Measurements from ENCODE around the gene DTNBP1. TPM values are rescaled to one million over a fixed set of nuclear protein-coding genes. Genes with fewer than 3 reads are reported as not detected.
"Not testable (repeated sequence)": the region's sequence is repeated elsewhere in the genome, so short reads cannot be mapped to it uniquely, and the experiment has no call there.

The DTNBP1 gene
- total and polyA plus RNA-seq, 4 donors, result 3.1 to 6.0 (median 4.3) TPM

- no peak for TF ChIP-seq ZBTB33 (IDR thresholded peaks at IDR 0.05)
- TF ChIP-seq GABPA (IDR thresholded peaks at IDR 0.05 in 1 of 2, conservative IDR thresholded peaks at IDR 0.05 in 1 of 2), result no peak
- no peak for TF ChIP-seq HNF4A (conservative IDR thresholded peaks at IDR 0.05)
- no peak for TF ChIP-seq FOXA2 (IDR thresholded peaks at IDR 0.05)
- no peak for TF ChIP-seq MAX (IDR thresholded peaks at IDR 0.05)
Observed at GRCh38 chr6:15672291-15672690, 9.5 kb upstream of the DTNBP1 start.

GRCh38 chr6:15668918-15669317, 6.1 kb upstream of the DTNBP1 start:
- no peak overlapping the region for H3K9ac ChIP-seq (ENCODE audit: low read depth in 1 of 2, low read length in 2 of 2)
- 53% methylated on average over 2 of the region's 2 CpGs for WGBS
- peaks cover 0 to 3% (median 0%) of the 10 kb centered on the region in 4 donors for H3K27me3 ChIP-seq (ENCODE audit: control insufficient read depth in 4 of 4, insufficient read depth in 4 of 4, low read length in 3 of 4)
- H3K9me3 ChIP-seq (ENCODE audit: control insufficient read depth in 4 of 4, low read length in 3 of 4), result no peaks in the 10 kb centered on the region
- no peaks in the 10 kb centered on the region for H3K4me1 ChIP-seq (ENCODE audit: control insufficient read depth in 4 of 4, insufficient read depth in 4 of 4, low read length in 3 of 4)
- no peak overlapping the region for H3K4me3 ChIP-seq (ENCODE audit: low read depth in 1 of 3, low read length in 3 of 3)
- H3K27ac ChIP-seq (ENCODE audit: low read depth in 1 of 2, low read length in 2 of 2), result no peak overlapping the region
- TF ChIP-seq EGR1 (IDR thresholded peaks at IDR 0.05; ENCODE audit: low read depth in 2 of 2) (no peak), CTCF (IDR thresholded peaks at IDR 0.05; ENCODE audit: low read depth, low read length, missing input control) (no peak), RXRA (IDR thresholded peaks at IDR 0.05) (no peak), HNF4G (IDR thresholded peaks at IDR 0.05) (no peak), REST (IDR thresholded peaks at IDR 0.05) (no peak), NR2F2 (IDR thresholded peaks at IDR 0.05) (no peak), FOXA2 (IDR thresholded peaks at IDR 0.05) (no peak), FOXA1 (IDR thresholded peaks at IDR 0.05) (no peak)
- H3K36me3 ChIP-seq (ENCODE audit: control insufficient read depth in 4 of 4, insufficient read depth in 3 of 4, low read depth in 1 of 4, low read length in 3 of 4), result no peaks in the 10 kb centered on the region
- DNase-seq (ENCODE audit: low spot score), result no peak

More at GRCh38 chr6:15672291-15672690, 9.5 kb upstream of the DTNBP1 start:
- no peaks in the 10 kb centered on the region for H3K4me1 ChIP-seq (ENCODE audit: control insufficient read depth in 4 of 4, insufficient read depth in 4 of 4, low read length in 3 of 4)
- no peak overlapping the region for H3K27ac ChIP-seq (ENCODE audit: low read depth in 1 of 2, low read length in 2 of 2)
- DNase-seq (ENCODE audit: low spot score), result no peak
- H3K27me3 ChIP-seq (ENCODE audit: control insufficient read depth in 4 of 4, insufficient read depth in 4 of 4, low read length in 3 of 4), result peaks cover 0 to 3% (median 0%) of the 10 kb centered on the region in 4 donors
- no peak overlapping the region for H3K4me3 ChIP-seq (ENCODE audit: low read depth in 1 of 3, low read length in 3 of 3)
- H3K9ac ChIP-seq (ENCODE audit: low read depth in 1 of 2, low read length in 2 of 2), result no peak overlapping the region
- H3K9me3 ChIP-seq (ENCODE audit: control insufficient read depth in 4 of 4, low read length in 3 of 4), result no peaks in the 10 kb centered on the region
- 100% methylated on average over 1 of the region's 1 CpG for WGBS
- no peaks in the 10 kb centered on the region for H3K36me3 ChIP-seq (ENCODE audit: control insufficient read depth in 4 of 4, insufficient read depth in 3 of 4, low read depth in 1 of 4, low read length in 3 of 4)

- not testable (repeated sequence) for H3K4me3 ChIP-seq (ENCODE audit: low read depth in 1 of 3, low read length in 3 of 3); H3K4me1 ChIP-seq (ENCODE audit: control insufficient read depth in 4 of 4, insufficient read depth in 4 of 4, low read length in 3 of 4); H3K27me3 ChIP-seq (ENCODE audit: control insufficient read depth in 4 of 4, insufficient read depth in 4 of 4, low read length in 3 of 4); H3K36me3 ChIP-seq (ENCODE audit: control insufficient read depth in 4 of 4, insufficient read depth in 3 of 4, low read depth in 1 of 4, low read length in 3 of 4); H3K9me3 ChIP-seq (ENCODE audit: control insufficient read depth in 4 of 4, low read length in 3 of 4); H3K9ac ChIP-seq (ENCODE audit: low read depth in 1 of 2, low read length in 2 of 2); H3K27ac ChIP-seq (ENCODE audit: low read depth in 1 of 2, low read length in 2 of 2); DNase-seq (ENCODE audit: low spot score)
- WGBS, result 76% methylated on average over 3 of the region's 4 CpGs
Observed at GRCh38 chr6:15666896-15667295, 4.1 kb upstream of the DTNBP1 start.

Measured in liver (tissue), 9 donors.